K562 (cell line): ENCODE measurements around the gene CIAO2B. TPM values are rescaled to one million over a fixed set of nuclear protein-coding genes. Genes with fewer than 3 reads are reported as not detected.

Source experiments
- AFF1 ChIP-seq, 2 experiments: fragments of 450-650 bp; IDR thresholded peaks; 2 replicates each; pipeline ENCODE4 v1.6.1; 2018; ENCODE audit warnings: mild to moderate bottlenecking in 2 of 2, low read depth in 1 of 2; ENCODE audit not compliant: partially characterized antibody in 2 of 2
- BHLHE40 ChIP-seq: IDR thresholded peaks from 2 replicates; pipeline ENCODE4 v1.6.1; 2011; ENCODE audit warnings: low read length, improper control_type of control experiment
- CEBPB ChIP-seq: fragments of 450-650 bp; IDR thresholded peaks from 2 replicates; pipeline ENCODE4 v1.6.1; 2016; ENCODE audit warnings: missing genetic modification characterization, missing compliant biosample characterization
- CREB3 ChIP-seq: fragments of 450-650 bp; conservative IDR thresholded peaks from 2 replicates; pipeline ENCODE4 v1.6.1; 2016; ENCODE audit warnings: missing genetic modification characterization, low read depth, mild to moderate bottlenecking, missing compliant biosample characterization, moderate library complexity
- ESRRB ChIP-seq: fragments of 250-450 bp; sonication (Bioruptor Pico); IDR thresholded peaks from 2 replicates; pipeline ENCODE4 v1.5.0; 2020; ENCODE audit warnings: mild to moderate bottlenecking, moderate library complexity, borderline replicate concordance
- FOSL1 ChIP-seq: fragments of 200-800 bp; sonication (Bioruptor generic); conservative IDR thresholded peaks from 2 replicates; pipeline ENCODE4 v1.6.1; 2016; ENCODE audit warnings: missing genetic modification characterization, missing compliant biosample characterization
- GABPB1 ChIP-seq: sonication (generic); formaldehyde crosslinking; IDR thresholded peaks from 2 replicates; pipeline ENCODE4 v1.8.0; 2022; ENCODE audit warnings: mild to moderate bottlenecking, missing genetic modification reagents
- HNRNPK ChIP-seq: fragments of 200-400 bp; formaldehyde crosslinking; IDR thresholded peaks from one replicate; pipeline ENCODE4 v1.6.1; 2018; ENCODE audit warnings: mild to moderate bottlenecking, low read depth, low read length; ENCODE audit not compliant: poor library complexity, severe bottlenecking
- KDM1A ChIP-seq, 2 experiments: fragments of 450-650 bp; IDR thresholded peaks; 2 replicates each; pipeline ENCODE4 v1.6.1; 2016; ENCODE audit warnings: mild to moderate bottlenecking in 2 of 2
- MAFG ChIP-seq: fragments of 450-650 bp; conservative IDR thresholded peaks from 2 replicates; pipeline ENCODE4 v1.6.1; 2016; ENCODE audit warnings: missing genetic modification characterization, missing compliant biosample characterization
- MLX ChIP-seq, 2 experiments: fragments of 450-650 bp in 1 of 2; sonication (generic) in 1 of 2; formaldehyde crosslinking; conservative IDR thresholded peaks; 2 replicates each; pipeline versions ENCODE4 v1.4.0 to v1.8.1; 2020 to 2022; ENCODE audit warnings: mild to moderate bottlenecking in 1 of 2, missing genetic modification reagents in 1 of 2
- NCOA2 ChIP-seq, 2 experiments: fragments of 450-650 bp; IDR thresholded peaks; 2 replicates each; pipeline ENCODE4 v1.6.1; 2018; ENCODE audit warnings: mild to moderate bottlenecking in 2 of 2, moderate library complexity in 1 of 2; ENCODE audit not compliant: partially characterized antibody in 2 of 2
- NFRKB ChIP-seq: fragments of 450-650 bp; IDR thresholded peaks from 2 replicates; pipeline ENCODE4 v1.6.1; 2016; ENCODE audit warnings: low read depth
- POLR2H ChIP-seq: IDR thresholded peaks from 2 replicates; pipeline ENCODE4 v1.6.1; 2016; ENCODE audit warnings: missing genetic modification characterization, low read depth, mild to moderate bottlenecking, control low read depth, missing compliant biosample characterization, moderate library complexity
- PTRF ChIP-seq: fragments of 450-650 bp; IDR thresholded peaks from 2 replicates; pipeline ENCODE4 v1.6.1; 2016; ENCODE audit warnings: mild to moderate bottlenecking, missing genetic modification characterization, missing compliant biosample characterization
- SMARCA5 ChIP-seq: fragments of 450-650 bp; IDR thresholded peaks from 2 replicates; pipeline ENCODE4 v1.6.1; 2016
- ZBTB17 ChIP-seq: fragments of 450-650 bp; formaldehyde crosslinking; IDR thresholded peaks from 2 replicates; pipeline ENCODE4 v1.4.0; 2020; ENCODE audit warnings: mild to moderate bottlenecking
- ZNF175 ChIP-seq: fragments of 200-800 bp; sonication (Bioruptor generic); IDR thresholded peaks from 2 replicates; pipeline ENCODE4 v1.6.1; 2016; ENCODE audit warnings: low read depth, mild to moderate bottlenecking, missing genetic modification characterization, missing compliant biosample characterization
- ZNF445 ChIP-seq: fragments of 250-450 bp; sonication (Bioruptor Pico); IDR thresholded peaks from 2 replicates; pipeline ENCODE4 v1.4.0; 2020; ENCODE audit warnings: low read depth, mild to moderate bottlenecking, moderate library complexity
- ZNF740 ChIP-seq, 3 experiments: fragments of 200-800 bp in 1 of 3; sonication (Bioruptor generic) in 1 of 3; sonication (generic) in 1 of 3; formaldehyde crosslinking in 1 of 3; IDR thresholded peaks; 2 replicates each; pipeline versions ENCODE4 v1.6.1 to v1.8.0; 2016 to 2022; ENCODE audit warnings: mild to moderate bottlenecking in 2 of 3, missing compliant biosample characterization in 2 of 3, missing genetic modification characterization in 2 of 3, missing genetic modification reagents in 1 of 3
- polyA plus RNA-seq, 8 experiments: library from polyadenylated mRNA; depleted of rRNA in 4 of 8; stranded (reverse) in 5 of 8; unstranded in 3 of 8; fragments of >200 nt; fragmentation: Nextera tagmentation in 2 of 8; fragmentation: Illumina TruSeq in 1 of 8; extraction: Ambion mirVana in 2 of 8; extraction: Trizol in 1 of 8; gene quantifications; 2 replicates each; pipeline versions ENCODE4 v1.2.1 to v1.2.3, GENCODE V29; 2011 to 2014; ENCODE audit warnings: inconsistent platforms in 1 of 8, missing spikeins in 1 of 8
- total RNA-seq, 7 experiments: library from RNA; depleted of rRNA in 6 of 7; stranded (reverse); fragments of >200 nt in 6 of 7; fragmentation: Illumina TruSeq in 2 of 7; extraction: Trizol in 2 of 7; gene quantifications; 2 replicates each; pipeline versions ENCODE4 v1.2.1 to v1.2.3, GENCODE V29; 2011 to 2021; ENCODE audit warnings: low replicate concordance in 1 of 7

CIAO2B gene
- total and polyA plus RNA-seq, 9 of the 15 experiments (the other 6 are each of a cell fraction or from before 2014, with no cell fraction given) = 86.8 to 182 (median 113) TPM

GRCh38 chr16:66899310-66899944, 34.8 kb downstream of the CIAO2B start (continued):
- TF ChIP-seq MAFG (tag) (no peak), NCOA2 (IDR thresholded peaks at IDR 0.05; ENCODE audit: partially characterized antibody in 2 of 2) (no peak), FOSL1 (tag) (no peak), CEBPB (tag) (peak; percentile 98), ESRRB (CRISPR knock-in tag) (no peak; the same call in 1 of the 2 replicates), BHLHE40 (0 out of 2 replicates have a peak, but pooled peaks have one; percentile 5), KDM1A (IDR thresholded peaks at IDR 0.05) (peak in 1 of 2 experiments; percentile 17; a peak in 1 of 4 replicates), ZNF175 (CRISPR knock-in tag) (peak; percentile 89; the same call in 1 of the 2 replicates), ZNF445 (CRISPR knock-in tag) (no peak), CREB3 (tag) (peak; percentile 66; the same call in 1 of the 2 replicates), ZNF740 (CRISPR knock-in tag; IDR thresholded peaks at IDR 0.05) (no peak), ZNF740 (tag; IDR thresholded peaks at IDR 0.05) (peak in 1 of 2 experiments; percentile 73; a peak in 1 of 4 replicates), GABPB1 (CRISPR knock-in tag) (peak; percentile 11; the same call in 1 of the 2 replicates), NFRKB (no peak; the same call in 1 of the 2 replicates), MLX (CRISPR knock-in tag; conservative IDR thresholded peaks at IDR 0.05) (0 out of 4 replicates have a peak, but pooled peaks of 1 of the 2 experiments have one; percentile 14), SMARCA5 (peak; percentile 56; the same call in 1 of the 2 replicates), PTRF (tag) (peak; percentile 67), POLR2H (no peak), HNRNPK (no peak), AFF1 (IDR thresholded peaks at IDR 0.05; ENCODE audit: low read depth in 1 of 2, partially characterized antibody in 2 of 2) (no peak), ZBTB17 (peak; percentile 71; the same call in 1 of the 2 replicates)
